Activated T-cell treated with anti-CD3 and anti-CD28 coated beads, Interleukin-2, amount 50 U/mL, for 24 hours (primary cell): ENCODE data around the gene TNRC18.
"Not testable (repeated sequence)": the region's sequence is repeated elsewhere in the genome, so short reads cannot be mapped to it uniquely, and the experiment has no call there.

ENCODE experiments used
- DNase-seq: peaks from one replicate; pipeline ENCODE4 v3.0.0-alpha.2; 2020
- H3K27ac Mint-ChIP-seq: 2 replicates; pipeline ENCODE4 v1.8.0; 2020; ENCODE audit warnings: mild to moderate bottlenecking, mixed read lengths
- H3K27me3 Mint-ChIP-seq: 2 replicates; pipeline ENCODE4 v1.8.0; 2020; ENCODE audit warnings: mixed read lengths
- H3K36me3 Mint-ChIP-seq: 2 replicates; pipeline ENCODE4 v1.8.0; 2020; ENCODE audit warnings: low read depth, mixed read lengths
- H3K4me1 Mint-ChIP-seq: 2 replicates; pipeline ENCODE4 v1.8.0; 2020; ENCODE audit warnings: low read depth, mixed read lengths
- H3K4me3 Mint-ChIP-seq: 2 replicates; pipeline ENCODE4 v1.8.0; 2020; ENCODE audit warnings: mild to moderate bottlenecking, moderate library complexity, mixed read lengths
- H3K9me3 Mint-ChIP-seq: 2 replicates; pipeline ENCODE4 v1.8.0; 2020; ENCODE audit warnings: mixed read lengths

The TNRC18 gene

DNA sequence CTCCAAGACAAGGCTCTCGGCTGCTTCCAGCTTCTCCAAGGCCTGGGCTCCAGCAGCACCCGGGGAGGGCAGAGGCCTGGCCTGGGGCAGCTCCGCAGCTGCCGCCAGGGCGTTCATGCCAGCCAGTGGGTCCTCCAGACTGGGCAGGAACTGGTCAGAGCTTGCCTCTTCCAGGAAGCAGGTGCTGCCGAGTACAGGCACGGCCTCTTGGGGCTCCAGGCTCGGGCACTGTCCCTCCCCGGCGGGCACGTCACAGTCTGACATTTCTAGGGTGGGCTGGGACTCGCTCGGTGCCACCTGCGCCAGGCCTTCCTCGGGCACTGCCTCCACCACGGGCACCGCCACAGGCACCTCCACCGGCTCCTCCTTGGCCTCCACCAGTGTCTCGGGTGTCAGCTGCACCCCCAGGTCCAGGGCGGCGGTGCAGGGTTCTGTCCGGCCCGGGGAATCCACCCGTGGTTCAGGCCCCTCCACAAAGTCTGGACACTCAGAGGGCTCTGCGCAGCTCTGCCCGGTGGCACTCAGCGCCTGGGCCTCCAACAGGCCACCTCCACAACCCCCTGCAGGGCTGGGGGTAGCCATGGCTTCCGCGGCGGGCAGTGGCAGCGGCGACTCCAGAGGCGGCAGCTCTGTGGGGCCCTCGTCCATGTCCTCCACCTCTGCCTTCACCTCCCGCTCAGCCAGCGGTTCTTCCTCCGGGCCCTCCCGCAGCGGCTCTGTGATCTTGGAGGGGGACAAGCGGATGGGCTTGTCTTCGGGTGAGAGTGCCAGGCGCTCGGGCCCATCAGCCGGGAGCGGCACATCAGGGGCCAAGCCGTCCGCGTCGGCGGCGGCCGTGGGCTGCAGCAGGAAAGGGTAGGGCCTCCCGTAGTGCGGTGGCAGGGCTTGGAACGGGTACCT lies 52.9 kb downstream of the TNRC18 start:
- H3K36me3 Mint-ChIP-seq = peaks cover 74% of the 10 kb centered on the region
- DNase-seq = no peak
- no peaks in the 10 kb centered on the region for H3K27me3 Mint-ChIP-seq
- no peaks in the 10 kb centered on the region for H3K9me3 Mint-ChIP-seq
- H3K4me1 Mint-ChIP-seq = peaks cover 10% of the 10 kb centered on the region
- no peak overlapping the region for H3K4me3 Mint-ChIP-seq
- no peak overlapping the region for H3K27ac Mint-ChIP-seq

GRCh38 chr7:5367661-5368060 lies 56.0 kb downstream of the TNRC18 start:
- H3K27ac Mint-ChIP-seq = no peak overlapping the region
- peaks cover 63% of the 10 kb centered on the region for H3K36me3 Mint-ChIP-seq
- DNase-seq = no peak
- peaks cover 26% of the 10 kb centered on the region for H3K4me1 Mint-ChIP-seq
- no peaks in the 10 kb centered on the region for H3K27me3 Mint-ChIP-seq
- H3K9me3 Mint-ChIP-seq = no peaks in the 10 kb centered on the region
- no peak overlapping the region for H3K4me3 Mint-ChIP-seq

GRCh38 chr7:5365976-5366625 lies 57.5 kb downstream of the TNRC18 start:
- H3K4me3 Mint-ChIP-seq, H3K9me3 Mint-ChIP-seq, H3K27me3 Mint-ChIP-seq, H3K27ac Mint-ChIP-seq: not testable (repeated sequence)
- H3K36me3 Mint-ChIP-seq = peaks cover 58% of the 10 kb centered on the region
- DNase-seq = peak; percentile 59
- H3K4me1 Mint-ChIP-seq = peaks cover 26% of the 10 kb centered on the region

GRCh38 chr7:5363729-5364128 lies 59.9 kb downstream of the TNRC18 start:
- peaks cover 24% of the 10 kb centered on the region for H3K4me1 Mint-ChIP-seq
- no peak overlapping the region for H3K4me3 Mint-ChIP-seq
- no peaks in the 10 kb centered on the region for H3K9me3 Mint-ChIP-seq
- H3K27ac Mint-ChIP-seq = peak overlapping the region; percentile 60
- no peaks in the 10 kb centered on the region for H3K27me3 Mint-ChIP-seq
- H3K36me3 Mint-ChIP-seq = peaks cover 60% of the 10 kb centered on the region
- no peak for DNase-seq

GRCh38 chr7:5362466-5362865 lies 61.2 kb downstream of the TNRC18 start:
- H3K27ac Mint-ChIP-seq = no peak overlapping the region
- H3K4me1 Mint-ChIP-seq = peaks cover 23% of the 10 kb centered on the region
- H3K4me3 Mint-ChIP-seq = no peak overlapping the region
- DNase-seq = no peak
- H3K9me3 Mint-ChIP-seq = no peaks in the 10 kb centered on the region
- peaks cover 66% of the 10 kb centered on the region for H3K36me3 Mint-ChIP-seq
- H3K27me3 Mint-ChIP-seq = no peaks in the 10 kb centered on the region

DNA sequence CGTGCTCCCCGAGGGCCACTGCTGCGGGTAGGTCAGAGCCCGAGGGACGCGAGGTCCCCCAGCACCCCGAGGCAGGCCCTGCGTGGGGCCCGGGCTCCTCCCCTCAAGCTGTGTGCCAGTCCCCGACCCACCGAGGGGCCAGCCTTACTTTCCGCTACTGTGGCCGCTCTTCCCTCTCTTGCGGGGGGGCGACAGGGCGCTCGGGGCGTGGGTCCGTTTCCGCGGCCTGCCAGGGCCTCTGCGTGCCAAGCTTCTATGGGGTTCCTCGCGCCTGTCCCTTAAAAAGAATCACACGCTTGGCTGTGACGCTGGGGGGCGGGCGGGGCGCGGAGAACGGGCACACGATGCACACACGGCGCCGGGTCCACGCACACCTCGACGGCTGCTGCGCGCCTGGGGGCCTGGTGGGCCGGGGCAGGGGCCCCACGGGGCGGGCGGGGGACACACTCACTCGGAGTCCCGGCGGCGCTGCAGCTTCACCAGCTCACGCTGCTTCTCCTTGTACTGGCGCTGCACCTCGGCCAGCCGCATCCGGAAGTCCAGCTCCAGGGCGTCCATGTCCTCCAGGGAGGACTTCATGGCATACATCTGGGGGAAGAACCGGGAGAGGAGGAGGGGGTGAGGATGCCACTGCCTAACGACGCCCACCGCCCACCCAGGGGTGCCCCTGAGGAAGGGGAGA lies 62.0 kb downstream of the TNRC18 start:
- Mint-ChIP-seq H3K4me3 (no peak overlapping the region), H3K36me3 (peaks cover 71% of the 10 kb centered on the region), H3K27ac (no peak overlapping the region), H3K27me3 (no peaks in the 10 kb centered on the region), H3K4me1 (peaks cover 21% of the 10 kb centered on the region), H3K9me3 (no peaks in the 10 kb centered on the region)
- no peak for DNase-seq

DNA sequence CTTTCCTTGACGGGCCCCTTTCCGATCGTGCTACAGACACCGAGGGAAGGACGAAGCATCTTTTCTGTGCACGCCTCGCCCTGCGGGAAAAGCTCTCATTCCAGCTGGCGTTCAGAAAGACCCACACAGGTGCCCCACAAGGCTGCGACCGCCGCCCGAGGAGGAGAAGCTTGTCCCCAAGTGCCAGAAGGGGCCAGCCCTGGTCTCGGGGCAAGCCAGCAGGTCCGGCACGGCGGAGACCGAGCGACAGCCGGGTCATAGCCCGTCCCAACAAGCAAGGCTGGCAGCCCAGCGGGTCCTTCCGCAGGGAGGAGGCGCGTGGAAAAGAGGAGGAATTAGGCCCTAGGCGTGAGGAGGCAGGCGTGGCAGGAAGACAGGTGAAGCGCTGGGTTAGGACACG lies 62.7 kb downstream of the TNRC18 start:
- no peak overlapping the region for H3K4me3 Mint-ChIP-seq
- no peak for DNase-seq
- peaks cover 17% of the 10 kb centered on the region for H3K4me1 Mint-ChIP-seq
- H3K27ac Mint-ChIP-seq = no peak overlapping the region
- no peaks in the 10 kb centered on the region for H3K9me3 Mint-ChIP-seq
- H3K36me3 Mint-ChIP-seq = peaks cover 75% of the 10 kb centered on the region
- H3K27me3 Mint-ChIP-seq = no peaks in the 10 kb centered on the region

GRCh38 chr7:5360451-5360850 lies 63.2 kb downstream of the TNRC18 start:
- no peak overlapping the region for H3K27ac Mint-ChIP-seq
- no peak overlapping the region for H3K4me3 Mint-ChIP-seq
- H3K4me1 Mint-ChIP-seq = peaks cover 16% of the 10 kb centered on the region
- DNase-seq = no peak
- H3K36me3 Mint-ChIP-seq = peaks cover 77% of the 10 kb centered on the region
- no peaks in the 10 kb centered on the region for H3K27me3 Mint-ChIP-seq
- no peaks in the 10 kb centered on the region for H3K9me3 Mint-ChIP-seq

GRCh38 chr7:5360021-5360420 lies 63.6 kb downstream of the TNRC18 start:
- not testable (repeated sequence) for H3K4me3 Mint-ChIP-seq, H3K9me3 Mint-ChIP-seq, H3K27me3 Mint-ChIP-seq, H3K27ac Mint-ChIP-seq, DNase-seq
- Mint-ChIP-seq H3K36me3 (peaks cover 78% of the 10 kb centered on the region), H3K4me1 (peaks cover 17% of the 10 kb centered on the region)

- DNase-seq = no peak
- Mint-ChIP-seq H3K36me3 (peaks cover 83% of the 10 kb centered on the region), H3K27me3 (no peaks in the 10 kb centered on the region), H3K27ac (no peak overlapping the region), H3K4me1 (peaks cover 20% of the 10 kb centered on the region), H3K4me3 (no peak overlapping the region), H3K9me3 (no peaks in the 10 kb centered on the region)
Measured at GRCh38 chr7:5359344-5359743, 64.3 kb downstream of the TNRC18 start.

DNA sequence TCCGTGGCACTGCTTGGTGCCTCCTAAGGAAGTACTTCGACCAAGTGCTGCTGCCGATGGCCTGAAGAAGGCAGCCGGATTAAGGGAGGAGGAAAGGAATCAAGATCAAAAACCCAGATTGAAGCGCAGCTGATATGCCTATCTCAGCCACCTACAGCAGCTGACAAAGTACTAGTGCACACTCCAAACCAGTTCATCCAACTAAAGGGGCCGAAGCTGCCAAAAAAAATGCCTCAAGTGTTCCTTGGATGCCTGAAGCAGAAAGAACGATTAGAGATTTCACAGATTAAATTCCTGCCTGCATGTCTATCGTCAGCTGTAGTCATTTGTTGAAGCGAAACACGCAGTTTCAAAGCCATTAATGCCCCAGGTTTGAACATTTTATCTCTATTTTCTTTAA lies 65.7 kb downstream of the TNRC18 start:
- peaks cover 88% of the 10 kb centered on the region for H3K36me3 Mint-ChIP-seq
- peaks cover 13% of the 10 kb centered on the region for H3K4me1 Mint-ChIP-seq
- H3K9me3 Mint-ChIP-seq = no peaks in the 10 kb centered on the region
- DNase-seq = no peak
- no peak overlapping the region for H3K4me3 Mint-ChIP-seq
- H3K27ac Mint-ChIP-seq = no peak overlapping the region
- no peaks in the 10 kb centered on the region for H3K27me3 Mint-ChIP-seq

- Mint-ChIP-seq H3K4me3 (no peak overlapping the region), H3K36me3 (peaks cover 90% of the 10 kb centered on the region), H3K9me3 (no peaks in the 10 kb centered on the region), H3K27ac (no peak overlapping the region), H3K4me1 (peaks cover 13% of the 10 kb centered on the region), H3K27me3 (no peaks in the 10 kb centered on the region)
- no peak for DNase-seq
Measured at GRCh38 chr7:5356751-5357119, 66.9 kb downstream of the TNRC18 start.

GRCh38 chr7:5354460-5355232 lies 69.0 kb downstream of the TNRC18 start:
- H3K27ac Mint-ChIP-seq = peak overlapping the region; percentile 2
- peaks cover 13% of the 10 kb centered on the region for H3K4me1 Mint-ChIP-seq
- no peak for DNase-seq
- H3K27me3 Mint-ChIP-seq = no peaks in the 10 kb centered on the region
- H3K9me3 Mint-ChIP-seq = no peaks in the 10 kb centered on the region
- peaks cover 88% of the 10 kb centered on the region for H3K36me3 Mint-ChIP-seq
- H3K4me3 Mint-ChIP-seq = no peak overlapping the region

- peaks cover 76% of the 10 kb centered on the region for H3K36me3 Mint-ChIP-seq
- no peak overlapping the region for H3K27ac Mint-ChIP-seq
- no peak overlapping the region for H3K4me3 Mint-ChIP-seq
- peaks cover 13% of the 10 kb centered on the region for H3K4me1 Mint-ChIP-seq
- H3K9me3 Mint-ChIP-seq = no peaks in the 10 kb centered on the region
- DNase-seq = no peak
- no peaks in the 10 kb centered on the region for H3K27me3 Mint-ChIP-seq
Measured at GRCh38 chr7:5352440-5353010, 71.1 kb downstream of the TNRC18 start.
